Jurkat, Clone E6-1 (cell line): Measurements from ENCODE around the gene CC2D1A.
A peak's percentile ranks its signal among the peaks of the same experiment; 100 is the strongest.

Experiments
- DNase-seq: peaks from one replicate; pipeline ENCODE4 v3.0.0-alpha.2; 2011; ENCODE audit warnings: low read depth, low spot score
- H3K4me3 ChIP-seq: 2 replicates; pipeline ENCODE4 v1.5.1; 2011; ENCODE audit warnings: mild to moderate bottlenecking, low read length, control low read depth, moderate library complexity

The CC2D1A gene

DNA sequence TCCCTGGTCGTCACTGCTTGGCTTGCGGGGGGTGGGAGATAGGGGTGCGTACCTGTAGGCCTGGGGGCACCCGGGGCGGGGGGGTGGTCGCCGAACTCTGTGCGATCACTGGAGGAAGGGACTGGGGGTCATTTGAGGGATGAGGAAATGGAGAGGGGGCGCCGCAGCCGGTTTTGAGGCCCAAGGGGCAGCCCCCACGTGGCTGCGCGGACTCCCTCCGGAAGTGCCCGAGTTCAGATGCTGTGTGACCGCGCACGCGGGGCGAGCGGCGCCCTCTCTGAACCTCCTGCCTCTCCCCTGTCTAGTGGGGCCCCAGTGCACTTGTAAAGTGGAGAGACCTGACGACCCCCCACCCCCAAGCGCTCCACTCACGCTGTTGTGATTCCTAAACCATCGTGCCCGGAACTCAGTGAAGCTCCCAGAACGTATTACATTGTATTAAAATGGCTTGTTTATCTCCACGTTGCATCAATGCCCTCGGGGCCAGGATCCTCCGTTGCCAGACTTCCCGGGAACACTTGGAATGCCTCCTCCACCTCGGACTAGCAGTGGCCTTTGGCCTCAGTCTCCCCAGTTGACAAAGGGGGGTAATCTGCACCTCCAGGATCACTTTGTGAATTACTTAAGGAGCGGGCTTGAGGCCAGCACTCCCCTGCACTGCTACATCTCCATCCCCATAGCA lies 32.0 kb upstream of the CC2D1A start:
- DNase-seq: no peak
- no peak overlapping the region for H3K4me3 ChIP-seq

DNA sequence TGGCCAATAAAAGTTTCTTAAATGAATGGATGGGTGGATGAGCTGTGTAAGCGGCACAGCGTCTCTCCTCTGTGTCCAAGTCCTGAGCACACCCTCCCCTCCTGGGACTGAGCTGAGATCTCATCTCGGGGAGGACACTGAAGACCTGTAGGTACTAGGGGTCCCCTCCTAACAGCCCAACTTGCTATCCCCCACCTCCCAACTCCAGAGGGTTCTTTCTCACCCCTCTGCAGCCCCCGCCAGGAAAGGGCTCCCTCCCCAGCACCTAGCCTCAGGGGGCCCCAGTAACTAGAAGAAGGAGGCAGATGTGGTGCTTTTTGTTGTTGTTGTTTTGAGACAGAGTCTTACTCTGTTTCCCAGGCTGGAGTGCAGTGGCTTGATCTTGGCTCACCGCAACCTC lies 30.2 kb upstream of the CC2D1A start:
- no peak overlapping the region for H3K4me3 ChIP-seq
- DNase-seq: no peak

DNA sequence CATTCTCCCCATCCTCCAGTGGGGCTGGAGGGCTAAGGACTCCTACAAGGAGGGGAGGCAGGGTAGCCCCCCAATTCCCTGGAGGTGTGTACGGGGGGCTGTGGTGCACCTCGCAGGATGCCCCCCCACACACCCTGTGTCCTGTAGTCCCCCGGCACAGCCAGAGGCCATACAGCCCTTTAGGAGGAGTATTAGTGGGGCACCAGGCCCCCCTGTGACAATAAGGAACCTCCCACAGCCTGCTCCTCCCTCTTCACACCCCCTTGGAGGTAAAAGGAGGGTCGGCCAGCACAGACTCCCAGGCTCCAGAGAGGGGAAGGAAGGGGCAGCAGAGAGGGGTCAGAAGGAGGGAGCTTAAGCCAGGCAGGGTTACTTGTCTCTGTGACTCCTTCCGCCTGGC lies 29.2 kb upstream of the CC2D1A start, which contains the start of gene NANOS3:
NANOS3 (plus strand) TSS at position 301 of the 400 bp plus-strand sequence. CDS start 115 bp downstream, outside the sequence.
- no peak for DNase-seq
- H3K4me3 ChIP-seq: no peak within 1 kb of the TSS

DNA sequence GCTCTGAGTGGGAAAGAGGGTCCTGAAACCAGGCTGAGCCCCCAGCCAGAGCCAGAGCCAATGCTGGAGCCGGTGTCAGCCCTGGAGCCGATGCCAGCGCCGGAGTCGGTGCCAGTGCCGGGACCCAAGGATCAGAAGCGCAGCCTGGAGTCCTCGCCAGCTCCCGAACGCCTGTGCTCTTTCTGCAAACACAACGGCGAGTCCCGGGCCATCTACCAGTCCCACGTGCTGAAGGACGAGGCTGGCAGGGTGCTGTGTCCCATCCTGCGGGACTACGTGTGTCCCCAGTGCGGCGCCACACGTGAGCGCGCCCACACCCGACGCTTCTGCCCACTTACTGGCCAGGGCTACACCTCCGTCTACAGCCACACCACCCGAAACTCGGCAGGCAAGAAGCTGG lies 28.7 kb upstream of the CC2D1A start:
- H3K4me3 ChIP-seq: no peak overlapping the region
- no peak for DNase-seq

DNA sequence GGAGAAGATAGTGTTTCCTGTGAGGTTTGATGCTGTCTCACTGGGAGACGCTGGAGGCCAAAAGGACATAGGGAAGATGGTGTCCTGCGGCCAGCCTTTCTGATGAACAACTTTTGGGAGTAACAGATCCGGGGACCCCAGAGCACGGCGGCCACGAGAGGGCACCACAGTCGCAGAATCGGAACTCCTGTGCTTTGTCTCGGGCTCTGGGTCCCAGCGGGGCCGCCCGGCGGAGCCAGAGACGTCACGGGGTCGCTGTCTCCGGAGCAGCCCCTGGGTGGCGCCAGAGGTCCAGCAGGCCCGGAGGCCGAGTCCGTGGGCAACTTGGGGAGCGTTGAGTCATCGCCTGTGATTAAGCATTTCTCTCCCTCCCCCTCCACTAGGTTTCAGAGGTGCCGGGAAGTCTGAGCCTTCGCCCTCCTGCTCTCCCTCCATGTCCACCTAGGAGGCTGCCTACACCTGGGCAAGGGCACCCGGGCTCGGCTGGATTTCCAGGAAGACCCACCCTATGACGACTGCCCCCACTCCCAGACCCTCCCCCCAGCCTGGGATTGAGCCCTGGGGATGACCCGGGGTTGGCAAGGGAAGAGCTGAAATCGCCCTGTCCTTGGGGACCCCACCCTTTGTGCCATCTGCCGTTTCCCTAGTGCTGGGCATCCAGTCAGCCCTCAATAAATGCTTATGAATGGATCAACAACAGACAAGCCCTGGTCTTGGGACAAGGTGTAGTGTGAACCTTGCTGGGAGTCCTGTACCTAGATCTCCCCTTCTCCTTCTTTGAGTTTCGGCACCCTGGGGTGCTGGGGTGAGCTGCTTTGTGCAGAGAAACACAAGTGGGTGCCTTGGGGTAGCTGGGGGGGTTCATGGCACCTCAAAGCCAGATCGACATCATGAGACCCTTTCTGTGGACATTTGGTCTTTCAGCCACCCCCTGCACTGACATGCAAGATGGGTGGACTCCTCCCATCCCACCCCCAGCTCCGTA lies 25.6 kb upstream of the CC2D1A start:
- peak; percentile 88 for DNase-seq
- peak overlapping the region; percentile 48 for H3K4me3 ChIP-seq

DNA sequence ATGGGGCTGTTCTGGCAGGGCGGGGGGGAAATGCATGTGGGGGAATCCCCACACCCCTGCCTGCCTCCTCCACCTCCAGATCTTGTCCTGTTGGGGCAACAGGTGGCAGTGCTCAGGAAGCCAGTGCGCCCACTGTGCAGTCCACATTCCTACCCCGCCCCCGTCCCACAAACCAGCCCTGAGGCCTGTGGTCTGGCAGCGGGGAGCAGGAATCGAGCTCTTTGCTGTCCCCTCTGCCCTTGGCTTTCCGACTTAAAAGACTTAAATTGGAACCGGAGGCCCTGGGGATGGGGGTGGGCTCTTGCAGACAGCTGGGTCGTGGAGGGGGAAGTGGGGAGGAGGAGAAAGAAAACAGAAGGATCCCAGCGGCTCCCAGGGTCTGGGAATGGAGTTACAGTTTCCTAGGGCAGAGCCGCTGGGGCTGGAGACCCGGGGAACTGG lies 24.7 kb upstream of the CC2D1A start:
- H3K4me3 ChIP-seq: peak overlapping the region; percentile 48
- DNase-seq: peak; percentile 57

DNA sequence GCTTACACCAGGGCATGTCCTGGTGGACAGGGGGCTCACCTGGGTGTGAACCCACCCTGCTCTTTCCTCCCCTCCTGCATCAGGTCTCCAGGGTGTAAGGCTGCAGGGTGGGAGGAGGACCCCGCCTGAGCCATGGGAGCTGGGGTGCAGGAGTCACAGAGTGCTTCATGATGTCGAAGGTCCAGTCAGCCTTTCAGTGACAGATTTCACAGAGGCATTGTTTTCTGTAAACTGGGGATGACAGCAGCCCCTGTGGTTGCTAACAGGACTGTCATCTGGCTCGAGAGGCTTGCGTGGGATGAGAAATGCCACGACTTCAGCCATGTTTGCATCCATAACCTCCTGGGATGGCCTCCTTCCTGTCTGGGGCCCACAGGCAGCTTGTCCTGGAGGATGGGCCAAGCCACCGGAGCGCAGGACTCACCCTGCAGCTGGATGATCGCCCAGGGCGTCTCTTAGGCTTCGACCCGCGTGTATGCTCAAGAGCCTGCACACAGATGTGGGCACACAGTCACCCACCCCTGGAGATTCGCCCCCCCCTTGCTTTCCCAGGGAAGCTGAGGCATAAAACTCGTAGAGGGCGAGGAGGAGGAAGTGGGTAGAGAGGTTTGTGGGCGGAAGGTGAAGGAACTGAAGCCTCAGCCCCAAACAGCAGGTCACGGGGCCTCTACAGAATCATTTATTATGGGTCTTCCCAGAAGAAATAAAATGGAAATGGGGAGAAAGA lies 24.1 kb upstream of the CC2D1A start:
- H3K4me3 ChIP-seq: peak overlapping the region; percentile 48
- DNase-seq: peak; percentile 91

DNA sequence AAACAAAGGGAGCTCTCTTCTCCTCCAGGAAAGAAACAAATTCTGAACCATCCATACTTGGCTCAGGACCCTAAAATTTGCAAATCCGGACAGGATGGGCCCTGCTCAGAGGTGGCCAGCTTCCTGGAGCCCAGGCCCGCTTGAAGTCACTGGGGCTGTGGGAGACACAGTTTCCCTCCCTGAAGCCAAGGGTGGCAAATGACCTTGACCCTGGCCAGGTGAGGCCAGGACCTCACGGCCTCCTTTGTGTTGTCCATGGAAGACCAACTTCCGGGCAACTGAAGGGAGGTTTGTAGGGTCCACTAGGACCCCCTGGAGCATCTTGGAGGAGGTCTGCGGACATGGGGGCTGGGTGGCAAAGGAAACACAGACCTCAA lies 23.6 kb upstream of the CC2D1A start:
- DNase-seq: no peak
- peak overlapping the region; percentile 18; the same call in 1 of the 2 replicates for H3K4me3 ChIP-seq

DNA sequence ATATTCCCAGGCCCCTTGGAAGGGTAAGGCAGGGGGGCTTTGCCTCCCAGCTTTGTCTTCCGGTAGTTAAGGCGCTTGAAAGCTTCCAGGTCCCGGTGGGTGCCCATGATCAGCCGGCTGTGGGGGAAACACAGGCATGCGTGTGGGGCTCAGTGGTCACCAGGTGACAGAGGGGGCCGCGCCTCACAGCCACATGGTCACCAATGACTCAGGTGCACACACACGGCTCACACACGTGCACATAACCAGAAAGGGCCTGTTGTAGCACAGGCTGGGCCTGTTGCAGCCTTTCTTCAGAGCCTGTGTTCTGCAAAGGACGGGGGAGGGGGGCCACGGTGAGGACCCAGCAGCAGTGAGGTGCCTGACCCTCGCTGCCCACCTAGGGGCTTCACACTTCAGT lies 23.2 kb upstream of the CC2D1A start:
- DNase-seq: no peak
- H3K4me3 ChIP-seq: no peak overlapping the region

DNA sequence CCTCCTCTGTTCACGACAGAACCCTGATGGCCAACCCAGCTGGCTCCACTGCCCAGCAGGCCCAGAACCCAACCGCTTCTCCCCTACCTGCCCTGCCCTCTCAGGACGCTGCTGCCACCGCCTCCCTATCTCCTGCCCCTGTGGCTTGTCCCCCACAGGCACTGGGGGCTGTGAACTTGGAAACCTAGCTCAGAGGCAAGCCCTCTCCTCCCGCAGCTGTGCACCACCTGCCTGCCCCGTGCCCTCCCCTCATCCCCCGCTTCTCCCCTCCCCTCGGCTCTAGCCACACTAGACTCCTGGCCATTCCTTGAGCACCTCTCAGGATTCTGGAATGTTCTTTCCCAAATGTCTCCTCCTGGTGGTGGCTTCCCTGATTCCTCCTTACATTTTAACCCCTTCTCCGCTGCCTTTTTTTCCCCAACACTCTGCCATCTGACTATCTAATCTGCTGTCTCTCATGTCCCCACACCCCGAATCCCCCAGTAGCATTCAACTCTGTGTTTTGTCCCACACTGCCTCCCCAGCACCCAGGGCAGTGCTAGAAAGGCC lies 22.4 kb upstream of the CC2D1A start:
- H3K4me3 ChIP-seq: no peak overlapping the region
- DNase-seq: no peak

DNA sequence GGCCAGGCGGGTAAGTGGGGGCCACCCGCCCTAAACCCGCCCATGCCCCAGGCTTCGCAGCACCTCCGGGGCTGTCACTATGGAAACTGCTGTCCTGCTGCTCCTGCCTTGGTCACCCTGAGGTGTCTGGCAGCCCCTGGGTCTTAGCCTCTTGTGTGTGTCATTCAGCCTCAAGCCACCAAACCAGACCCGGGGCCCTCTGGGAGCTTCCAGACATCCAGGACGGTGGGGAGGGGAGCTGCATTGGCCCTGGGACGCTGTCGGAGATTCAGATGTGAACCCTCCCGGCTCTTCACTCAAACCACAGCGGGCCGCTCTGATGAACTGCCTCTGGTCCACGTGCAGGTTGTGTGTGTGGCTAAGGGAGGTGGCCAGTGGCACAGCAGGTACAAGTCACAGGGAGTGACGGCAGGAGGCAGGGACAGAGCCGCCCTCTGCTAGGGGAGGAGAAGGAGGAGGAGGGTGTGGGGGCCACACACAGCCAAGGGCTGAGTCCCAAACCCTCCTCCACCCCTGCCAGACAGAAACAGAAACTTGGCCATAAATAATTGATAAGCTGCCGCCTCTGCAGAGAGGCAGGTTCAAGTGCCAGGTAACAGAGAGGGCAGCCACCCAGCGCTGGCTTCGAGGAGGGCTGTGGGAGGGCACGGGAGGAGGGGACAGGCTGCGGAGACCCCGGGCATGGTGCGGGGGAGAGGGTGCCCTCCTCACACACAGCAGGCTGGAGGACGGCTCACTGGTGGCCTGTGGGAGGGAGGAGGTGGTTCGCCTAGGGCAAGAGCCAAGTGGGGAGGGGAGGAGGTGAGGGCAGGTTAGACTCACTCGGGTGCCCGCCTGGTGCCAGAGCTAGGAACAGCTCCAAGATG lies 21.0 kb upstream of the CC2D1A start:
- DNase-seq: no peak
- no peak overlapping the region for H3K4me3 ChIP-seq

DNA sequence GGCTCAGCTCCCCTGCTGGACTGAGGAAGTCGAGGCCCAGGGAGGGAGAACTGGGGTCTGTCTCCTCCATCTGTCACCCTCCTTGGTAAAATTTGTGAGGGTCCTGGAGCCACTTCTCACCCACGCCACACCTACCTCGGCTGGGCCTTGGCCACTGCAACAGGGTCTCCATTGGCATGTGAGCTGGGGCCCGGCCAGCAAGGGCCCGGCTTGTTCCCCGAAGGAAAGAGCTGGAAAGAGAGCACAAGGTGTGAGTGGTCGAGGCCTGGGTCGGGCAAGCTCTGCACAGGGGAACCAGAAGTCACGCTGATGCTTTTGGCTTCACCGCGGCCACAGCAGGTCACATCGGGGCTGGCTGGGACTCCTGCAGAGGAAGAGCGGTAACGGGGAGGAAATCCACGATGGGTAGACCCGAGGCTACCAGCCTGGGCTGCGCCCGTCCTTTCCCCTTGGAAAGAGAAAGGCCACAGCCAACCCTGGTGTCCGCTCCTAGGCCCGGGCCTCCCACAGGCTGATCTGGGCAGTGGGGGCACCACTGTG lies 20.1 kb upstream of the CC2D1A start:
- H3K4me3 ChIP-seq: no peak overlapping the region
- DNase-seq: no peak

DNA sequence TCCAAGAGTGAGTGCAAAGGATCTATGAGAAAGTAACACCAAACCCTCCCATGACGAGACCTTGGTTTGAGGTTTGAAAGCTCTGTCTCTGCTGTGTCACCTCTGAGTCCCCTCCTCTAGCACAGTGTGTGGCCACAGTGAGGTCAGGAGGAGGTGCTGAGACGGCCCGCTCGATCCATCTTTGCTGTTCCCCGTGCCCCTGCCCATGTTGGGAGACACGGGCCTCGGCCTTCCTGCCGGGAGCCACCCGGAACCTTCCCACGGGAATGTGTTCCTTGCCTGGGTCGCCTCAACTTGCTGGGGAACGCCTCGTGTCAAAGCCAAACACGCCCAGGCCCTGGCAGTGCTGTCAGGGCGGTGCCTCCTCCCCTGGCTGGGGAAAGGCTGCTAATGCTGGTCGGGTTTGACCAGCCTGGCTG lies 19.0 kb upstream of the CC2D1A start:
- DNase-seq: no peak
- no peak overlapping the region for H3K4me3 ChIP-seq

DNA sequence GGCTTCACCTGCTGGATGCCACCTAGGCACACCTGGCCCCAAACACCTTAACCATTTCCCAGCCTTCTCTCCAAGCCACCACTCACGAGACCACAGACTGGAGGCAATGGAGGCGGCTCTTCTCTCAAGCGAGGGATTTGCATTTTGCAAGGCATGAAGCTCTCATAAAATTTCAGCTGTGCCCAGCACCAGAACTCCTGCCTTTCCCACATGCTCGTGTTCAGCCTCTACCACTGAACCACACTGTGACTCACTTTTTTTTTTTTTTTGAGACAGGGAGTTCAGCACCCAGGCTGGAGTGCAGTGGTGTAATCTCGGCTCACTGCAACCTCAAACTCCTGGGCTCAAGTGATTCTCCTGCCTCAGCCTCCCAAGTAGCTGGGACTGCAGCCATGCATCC lies 18.5 kb upstream of the CC2D1A start:
- H3K4me3 ChIP-seq: no peak overlapping the region
- no peak for DNase-seq

DNA sequence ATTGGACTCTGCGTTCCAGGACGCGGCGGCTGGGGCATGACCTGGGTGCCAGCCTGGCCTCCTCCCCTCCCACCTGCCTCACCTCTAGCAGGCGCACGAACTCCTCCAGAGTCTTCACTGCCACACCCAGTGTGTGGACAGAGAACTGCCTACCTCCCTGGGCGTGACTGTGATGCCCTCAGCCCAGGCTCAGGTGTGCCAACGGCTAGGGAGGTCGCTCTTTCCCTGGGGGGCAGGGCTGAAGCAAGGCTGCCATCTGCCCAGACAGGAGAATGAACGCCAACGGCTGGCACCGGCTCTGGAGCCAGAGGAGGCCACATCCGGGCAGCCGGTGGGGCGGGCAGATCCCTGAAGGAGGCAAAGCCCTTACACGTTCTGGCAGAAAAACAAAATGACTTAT lies 17.7 kb upstream of the CC2D1A start:
- no peak overlapping the region for H3K4me3 ChIP-seq
- no peak for DNase-seq

DNA sequence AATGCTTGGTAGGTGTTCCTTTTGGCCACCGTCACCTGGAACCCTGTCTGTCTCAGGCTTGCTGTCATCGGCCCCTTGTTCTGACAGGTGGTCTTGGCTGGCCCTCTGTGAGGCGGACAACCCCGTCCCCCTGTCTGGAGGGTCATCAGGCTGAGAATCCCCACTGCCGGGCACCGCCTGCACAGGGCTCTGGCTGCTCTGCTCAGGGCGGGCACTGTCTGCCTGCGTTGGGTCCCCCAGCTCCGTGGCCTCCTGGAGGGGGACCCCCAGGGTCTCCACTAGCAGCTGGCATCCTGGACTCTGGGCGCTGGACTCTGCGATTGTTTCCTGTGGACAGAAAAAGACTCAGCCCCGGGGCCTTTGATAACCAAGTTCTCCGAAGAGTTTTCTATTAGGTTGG lies 15.9 kb upstream of the CC2D1A start:
- H3K4me3 ChIP-seq: no peak overlapping the region
- no peak for DNase-seq

DNA sequence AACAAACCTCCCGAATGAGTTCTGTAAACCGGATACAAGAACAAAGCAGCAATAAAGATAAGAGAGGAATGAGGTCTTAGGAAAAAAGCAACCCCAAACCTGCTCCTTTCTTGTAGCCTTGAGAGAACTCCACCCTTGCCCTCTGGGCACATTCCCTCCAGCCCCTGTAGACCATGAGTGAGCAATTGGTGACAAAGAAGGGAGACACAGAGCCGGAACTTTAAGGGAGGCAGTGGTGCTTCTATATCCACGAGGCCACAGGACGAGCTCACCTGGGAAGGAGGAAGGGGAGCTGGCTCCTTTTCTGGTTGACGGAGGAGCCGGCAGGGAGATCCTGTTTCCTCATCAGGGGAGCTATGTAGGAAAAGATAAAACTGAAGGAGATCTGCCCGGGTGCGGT lies 13.1 kb upstream of the CC2D1A start:
- DNase-seq: no peak
- H3K4me3 ChIP-seq: no peak overlapping the region

DNA sequence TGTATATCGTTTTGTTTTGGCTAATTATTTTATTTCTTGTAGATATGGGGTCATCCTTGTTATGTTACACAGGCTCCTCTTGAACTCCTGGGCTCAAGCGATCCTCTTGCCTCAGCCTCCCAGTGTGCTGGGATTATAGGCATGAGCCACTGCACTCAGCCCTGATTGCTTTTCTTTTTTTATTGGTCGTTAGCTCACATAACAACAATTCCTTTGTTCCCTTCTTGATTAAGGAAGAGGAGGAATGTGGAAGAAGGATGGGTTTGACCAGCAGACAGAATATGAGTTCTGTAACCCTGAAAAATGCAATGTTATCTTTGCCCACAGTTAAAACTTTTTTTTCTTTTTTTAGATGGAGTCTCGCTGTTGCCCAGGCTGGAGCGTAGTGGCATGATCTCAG lies 11.4 kb upstream of the CC2D1A start:
- H3K4me3 ChIP-seq: no peak overlapping the region
- DNase-seq: no peak
